ENCODE results near the gene SPATA6. TPM values are rescaled to one million over a fixed set of nuclear protein-coding genes. Genes with fewer than 3 reads are reported as not detected.
"Not testable (repeated sequence)": the region's sequence is repeated elsewhere in the genome, so short reads cannot be mapped to it uniquely, and the experiment has no call there.

SPATA6 gene
- total RNA-seq: 1.8 TPM in 2 replicates

DNA sequence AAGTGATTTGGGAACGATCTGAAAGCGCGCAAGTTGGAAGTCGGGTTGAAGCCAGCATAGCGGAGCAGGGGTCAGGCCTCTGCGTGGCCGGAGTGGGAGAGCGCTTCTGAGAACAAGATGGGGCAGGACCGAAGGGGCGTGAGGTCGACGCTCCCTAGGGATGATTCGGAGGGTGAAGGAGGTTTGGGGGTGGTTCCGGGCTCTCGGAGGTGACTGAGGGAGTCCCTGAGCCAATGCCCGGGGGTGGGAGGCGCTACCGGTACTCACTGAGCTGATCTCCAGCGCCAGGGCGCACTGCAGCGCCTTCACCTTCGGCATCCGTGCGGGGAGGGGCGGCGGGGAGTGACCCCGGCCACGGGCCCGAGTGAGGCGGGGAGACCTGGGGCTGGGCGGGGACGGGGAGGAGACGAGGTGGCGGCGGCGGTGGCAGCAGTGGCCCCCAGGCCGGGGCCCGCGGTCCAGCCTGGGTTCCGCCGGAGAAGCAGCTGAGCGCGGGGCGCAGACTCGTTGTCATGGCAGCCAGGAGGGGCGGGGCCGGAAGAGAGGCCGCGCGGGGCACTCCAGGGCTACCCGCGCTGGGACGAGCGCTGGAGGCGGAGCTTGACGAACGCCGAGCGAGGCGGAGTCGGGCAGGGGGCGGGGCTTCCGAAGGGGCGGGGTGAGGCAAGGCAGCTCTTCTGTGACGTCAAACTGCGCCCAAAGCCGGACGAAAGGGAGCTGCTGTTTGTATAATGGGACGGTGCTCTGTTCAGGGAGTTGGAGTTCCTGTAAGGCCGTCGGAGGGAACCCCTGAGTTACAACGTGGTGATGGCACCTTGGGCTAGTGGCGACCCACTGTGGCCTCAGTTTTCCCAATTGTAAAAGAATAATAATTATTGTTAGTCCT, at the start of gene SPATA6:
TSS of gene SPATA6 (minus strand) at position 514 of the 886 bp plus-strand sequence. CDS start at position 318, 196 bp downstream.
- H3K4me3 ChIP-seq (ENCODE audit: low read depth, low read length): peak within 1 kb of the TSS; percentile 84
- no peak for TF ChIP-seq CTCF (conservative IDR thresholded peaks at IDR 0.05; ENCODE audit: low read depth, low read length)
- DNase-seq (ENCODE audit: low read depth): no peak

DNA sequence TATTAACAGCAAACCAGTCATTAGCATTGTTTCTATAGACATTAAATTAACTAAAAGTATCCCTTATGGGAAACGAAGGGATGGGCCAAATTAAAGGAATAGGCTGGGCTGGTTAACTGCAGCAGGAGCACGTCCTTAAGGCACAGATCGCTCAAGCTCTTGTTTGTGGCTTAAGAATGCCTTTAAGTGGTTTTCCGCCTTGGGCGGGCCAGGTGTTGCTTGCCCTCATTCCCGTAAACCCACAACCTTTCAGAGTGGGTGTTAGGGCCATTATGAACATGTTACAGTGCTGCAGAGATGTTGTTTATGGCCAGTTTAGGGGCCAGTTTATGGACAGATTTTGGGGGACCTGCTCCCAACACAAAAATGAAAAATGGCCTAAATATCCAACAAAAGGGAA, 47.9 kb upstream of the SPATA6 start:
- not testable (repeated sequence) for DNase-seq (ENCODE audit: low read depth)

GRCh38 chr1:48506870-48507269, 34.9 kb upstream of the SPATA6 start:
- no peak for TF ChIP-seq CTCF (conservative IDR thresholded peaks at IDR 0.05; ENCODE audit: low read depth, low read length)
- DNase-seq (ENCODE audit: low read depth): no peak
- no peak overlapping the region for H3K4me3 ChIP-seq (ENCODE audit: low read depth, low read length)

More for the DNA sequence above, 47.9 kb upstream of the SPATA6 start:
- H3K4me3 ChIP-seq (ENCODE audit: low read depth, low read length): not testable (repeated sequence)

DNA sequence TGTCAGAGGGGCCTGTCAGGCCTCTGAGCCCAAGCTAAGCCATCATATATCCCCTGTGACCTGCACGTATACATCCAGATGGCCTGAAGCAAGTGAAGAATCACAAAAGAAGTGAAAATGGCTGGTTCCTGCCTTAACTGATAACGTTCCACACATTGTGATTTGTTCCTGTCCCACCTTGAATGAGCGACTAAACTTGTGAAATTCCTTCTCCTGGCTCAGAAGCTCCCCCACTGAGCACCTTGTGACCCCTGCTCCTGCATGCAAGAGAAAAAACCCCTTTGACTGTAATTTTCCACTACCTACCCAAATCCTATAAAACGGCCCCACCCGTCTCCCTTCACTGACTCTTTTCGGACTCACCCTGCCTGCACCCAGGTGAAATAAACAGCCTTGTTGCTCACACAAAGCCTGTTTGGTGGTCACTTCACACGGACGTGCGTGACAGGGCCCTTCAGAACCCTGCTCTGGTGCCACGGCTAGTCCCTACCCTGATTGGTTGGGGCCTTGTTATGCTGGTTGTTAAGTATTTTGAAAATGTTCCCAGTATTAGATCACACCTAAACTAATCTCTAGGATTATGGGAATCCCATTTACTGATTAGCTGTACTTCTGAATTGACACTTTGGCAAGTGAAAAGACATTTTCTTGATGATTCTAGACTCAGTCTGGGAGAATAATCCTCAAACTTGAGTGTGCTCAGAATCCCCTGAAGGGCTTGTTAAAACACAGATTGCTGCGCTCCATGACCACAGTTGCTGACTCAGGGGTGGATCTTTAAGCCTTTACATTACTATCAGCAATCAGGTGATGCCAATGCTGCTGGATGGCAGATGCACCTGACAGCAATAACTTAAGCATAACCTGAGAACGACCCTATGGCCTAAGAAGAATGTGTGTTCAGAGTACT, 28.8 kb upstream of the SPATA6 start:
- TF ChIP-seq CTCF (conservative IDR thresholded peaks at IDR 0.05; ENCODE audit: low read depth, low read length): no peak
- H3K4me3 ChIP-seq (ENCODE audit: low read depth, low read length): no peak overlapping the region
- no peak for DNase-seq (ENCODE audit: low read depth)

DNA sequence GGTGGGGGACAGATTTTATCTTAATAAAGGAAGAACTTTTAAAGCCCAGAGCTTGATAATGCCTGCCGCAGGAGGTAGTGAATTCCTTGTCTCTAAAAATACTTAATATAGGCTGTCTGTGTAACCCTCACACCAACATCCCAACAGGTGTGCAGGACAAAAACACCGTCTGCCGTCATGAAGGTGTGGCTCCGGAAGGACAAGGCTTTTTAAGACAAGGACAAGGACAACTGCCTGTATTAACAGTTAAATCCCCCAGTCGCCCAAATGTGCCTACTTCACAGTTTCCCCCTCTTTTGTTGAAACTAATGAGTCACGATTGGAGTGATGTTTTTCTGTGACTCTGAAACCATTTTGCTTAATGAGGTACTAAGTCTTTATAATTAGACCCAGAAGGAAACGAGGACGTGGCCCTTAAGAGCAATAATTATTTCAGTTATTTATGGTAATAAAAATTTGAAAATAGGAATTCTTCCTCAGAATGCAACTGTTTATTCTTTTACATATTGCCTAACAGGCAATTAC, 27.3 kb upstream of the SPATA6 start:
- no peak for DNase-seq (ENCODE audit: low read depth)
- no peak overlapping the region for H3K4me3 ChIP-seq (ENCODE audit: low read depth, low read length)
- no peak for TF ChIP-seq CTCF (conservative IDR thresholded peaks at IDR 0.05; ENCODE audit: low read depth, low read length)

- H3K4me3 ChIP-seq (ENCODE audit: low read depth, low read length): no peak overlapping the region
- no peak for DNase-seq (ENCODE audit: low read depth)
- peak; percentile 99 for TF ChIP-seq CTCF (conservative IDR thresholded peaks at IDR 0.05; ENCODE audit: low read depth, low read length)
Observed at GRCh38 chr1:48498096-48498791, 26.2 kb upstream of the SPATA6 start.
